HG03025 (cell line): ENCODE measurements around the gene KIF23.

Experiments used
- ATAC-seq: cut with Tn5 transposase; IDR thresholded peaks from one replicate; pipeline ENCODE4 v1.9.1; 2021; ENCODE audit warnings: mild to moderate bottlenecking, moderate library complexity; ENCODE audit not compliant: unreplicated experiment, low FRiP score

The KIF23 gene

GRCh38 chr15:69462493-69463181 is 48.5 kb downstream of the KIF23 start:
- peak; percentile 78 for ATAC-seq

GRCh38 chr15:69463182-69463756 is 49.1 kb downstream of the KIF23 start:
- ATAC-seq, result no peak

- ATAC-seq, result no peak
Observed at GRCh38 chr15:69465253-69465652, 51.1 kb downstream of the KIF23 start.

- ATAC-seq, result no peak
Observed at GRCh38 chr15:69466733-69467132, 52.6 kb downstream of the KIF23 start.

GRCh38 chr15:69467636-69468035 is 53.5 kb downstream of the KIF23 start:
- no peak for ATAC-seq

- no peak for ATAC-seq
Observed at GRCh38 chr15:69468241-69469121, 54.3 kb downstream of the KIF23 start.

- ATAC-seq, result no peak
Observed at GRCh38 chr15:69469467-69470201, 55.5 kb downstream of the KIF23 start.

- no peak for ATAC-seq
Observed at GRCh38 chr15:69472046-69472445, 57.9 kb downstream of the KIF23 start.

GRCh38 chr15:69472562-69472961 is 58.4 kb downstream of the KIF23 start:
- ATAC-seq, result no peak

GRCh38 chr15:69474291-69474690 is 60.1 kb downstream of the KIF23 start:
- ATAC-seq, result no peak

GRCh38 chr15:69474846-69475455 is 60.8 kb downstream of the KIF23 start:
- no peak for ATAC-seq

- ATAC-seq, result no peak
Observed at GRCh38 chr15:69475769-69476358, 61.7 kb downstream of the KIF23 start.

GRCh38 chr15:69476704-69477473 is 62.7 kb downstream of the KIF23 start:
- ATAC-seq, result no peak

- no peak for ATAC-seq
Observed at GRCh38 chr15:69478259-69478781, 64.2 kb downstream of the KIF23 start.

- ATAC-seq, result no peak
Observed at GRCh38 chr15:69479081-69479480, 64.9 kb downstream of the KIF23 start.

GRCh38 chr15:69479971-69480370 is 65.8 kb downstream of the KIF23 start:
- no peak for ATAC-seq

GRCh38 chr15:69480932-69481331 is 66.8 kb downstream of the KIF23 start:
- no peak for ATAC-seq

GRCh38 chr15:69482686-69483256 is 68.6 kb downstream of the KIF23 start:
- ATAC-seq, result no peak

- ATAC-seq, result no peak
Observed at GRCh38 chr15:69484837-69485236, 70.7 kb downstream of the KIF23 start.
